OCI-LY1 (cell line): Measurements from ENCODE around the gene CEMIP.

Experiments used
- CTCF ChIP-seq: fragments of 200-600 bp; sonication (generic), shearing (Covaris generic); IDR thresholded peaks from 2 replicates; pipeline ENCODE4 v1.5.1; 2017; ENCODE audit warnings: mild to moderate bottlenecking, antibody characterized with exemption, low read length, moderate library complexity, mixed read lengths
- EZH2 ChIP-seq: fragments of 200-600 bp; sonication (generic), shearing (Covaris generic); IDR thresholded peaks from 2 replicates; pipeline ENCODE4 v1.8.0; 2017; ENCODE audit warnings: borderline replicate concordance, mixed run types, mild to moderate bottlenecking, antibody characterized with exemption, low read length, moderate library complexity, mixed read lengths

GRCh38 chr15:80948651-80949292 is 169.6 kb downstream of the CEMIP start:
- TF ChIP-seq EZH2, result no peak
- TF ChIP-seq CTCF, result no peak
